ENCODE measurements around the gene RAD51B.

DNA sequence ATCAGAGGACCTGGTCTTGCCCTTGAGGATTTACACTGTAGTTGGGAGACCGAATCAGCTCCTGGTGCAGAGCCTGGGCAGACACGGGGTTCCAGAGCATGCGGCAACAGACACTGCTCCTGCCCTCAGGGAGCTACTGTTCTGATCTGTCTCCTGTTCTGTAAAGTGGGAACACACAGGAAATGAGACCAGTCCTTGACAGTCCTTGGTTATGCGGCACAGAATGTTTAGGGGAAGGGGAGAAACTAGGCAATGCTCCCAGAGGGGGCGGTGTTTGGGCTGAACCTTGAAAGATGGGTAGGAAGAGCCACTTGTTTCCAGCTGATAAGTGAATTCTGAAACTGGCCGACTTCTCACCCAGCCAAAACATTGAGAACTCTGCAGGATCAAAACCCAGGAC is 840.9 kb downstream of the RAD51B start:
- TF ChIP-seq, protein P1, sequence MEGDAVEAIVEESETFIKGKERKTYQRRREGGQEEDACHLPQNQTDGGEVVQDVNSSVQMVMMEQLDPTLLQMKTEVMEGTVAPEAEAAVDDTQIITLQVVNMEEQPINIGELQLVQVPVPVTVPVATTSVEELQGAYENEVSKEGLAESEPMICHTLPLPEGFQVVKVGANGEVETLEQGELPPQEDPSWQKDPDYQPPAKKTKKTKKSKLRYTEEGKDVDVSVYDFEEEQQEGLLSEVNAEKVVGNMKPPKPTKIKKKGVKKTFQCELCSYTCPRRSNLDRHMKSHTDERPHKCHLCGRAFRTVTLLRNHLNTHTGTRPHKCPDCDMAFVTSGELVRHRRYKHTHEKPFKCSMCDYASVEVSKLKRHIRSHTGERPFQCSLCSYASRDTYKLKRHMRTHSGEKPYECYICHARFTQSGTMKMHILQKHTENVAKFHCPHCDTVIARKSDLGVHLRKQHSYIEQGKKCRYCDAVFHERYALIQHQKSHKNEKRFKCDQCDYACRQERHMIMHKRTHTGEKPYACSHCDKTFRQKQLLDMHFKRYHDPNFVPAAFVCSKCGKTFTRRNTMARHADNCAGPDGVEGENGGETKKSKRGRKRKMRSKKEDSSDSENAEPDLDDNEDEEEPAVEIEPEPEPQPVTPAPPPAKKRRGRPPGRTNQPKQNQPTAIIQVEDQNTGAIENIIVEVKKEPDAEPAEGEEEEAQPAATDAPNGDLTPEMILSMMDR (IDR thresholded peaks at IDR 0.05), result no peak
- no peak for TF ChIP-seq POLR2A (IDR thresholded peaks at IDR 0.05)
